GM12864 (cell line): ENCODE data around the gene UCMA.
"Not testable (repeated sequence)": the region's sequence is repeated elsewhere in the genome, so short reads cannot be mapped to it uniquely, and the experiment has no call there.

ENCODE experiments used
- DNase-seq: peaks from one replicate; pipeline ENCODE4 v3.0.0-alpha.2; 2011; ENCODE audit warnings: low read depth
- H3K4me3 ChIP-seq: 2 replicates; pipeline ENCODE4 v1.5.1; 2011; ENCODE audit warnings: mild to moderate bottlenecking, low read depth, low read length, control low read depth
- CTCF ChIP-seq: IDR thresholded peaks from 2 replicates; pipeline ENCODE4 v1.5.1; 2011; ENCODE audit warnings: low read depth, mild to moderate bottlenecking, moderate library complexity, low read length, control low read depth, inconsistent platforms; ENCODE audit errors: missing control alignments

UCMA gene

DNA sequence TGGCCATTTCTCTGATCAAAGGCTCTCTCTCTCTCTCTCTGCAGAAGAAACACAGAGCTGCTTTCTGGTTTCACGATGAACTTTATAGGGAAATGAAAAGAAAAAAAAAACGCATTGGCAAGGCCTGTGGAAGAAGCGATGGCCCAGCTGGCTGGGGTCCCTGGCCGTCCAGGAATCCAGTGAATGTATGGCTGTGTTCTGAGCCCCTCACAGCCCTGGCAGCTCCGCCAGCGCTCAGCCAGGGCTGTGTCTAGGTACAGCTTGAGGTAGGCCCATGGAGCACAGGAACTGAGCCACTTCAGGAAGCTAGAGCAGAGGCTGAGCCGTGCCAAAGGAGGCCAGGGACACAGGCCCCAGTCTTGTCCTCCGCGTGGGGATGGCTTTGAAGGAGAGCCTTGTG is 13.1 kb upstream of the UCMA start:
- TF ChIP-seq CTCF = no peak
- no peak for DNase-seq
- H3K4me3 ChIP-seq = no peak overlapping the region

DNA sequence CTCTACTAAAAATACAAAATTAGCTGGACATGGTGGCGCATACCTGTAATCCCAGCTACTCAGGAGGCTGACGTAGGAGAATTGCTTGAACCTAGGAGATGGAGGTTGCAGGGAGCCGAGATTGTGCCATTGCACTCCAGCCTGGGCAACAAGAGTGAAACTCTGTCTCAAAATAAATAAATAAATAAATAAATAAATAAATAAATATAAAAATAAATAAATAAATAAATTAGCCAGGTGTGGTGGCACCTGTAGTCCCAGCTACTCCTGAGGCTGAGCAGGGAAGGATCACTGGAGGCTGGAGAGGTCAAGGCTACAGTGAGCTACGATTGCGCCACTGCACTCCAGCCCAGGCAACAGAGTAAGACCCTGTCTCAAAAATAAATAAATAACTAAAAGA is 8.1 kb upstream of the UCMA start:
- not testable (repeated sequence) for H3K4me3 ChIP-seq, DNase-seq

DNA sequence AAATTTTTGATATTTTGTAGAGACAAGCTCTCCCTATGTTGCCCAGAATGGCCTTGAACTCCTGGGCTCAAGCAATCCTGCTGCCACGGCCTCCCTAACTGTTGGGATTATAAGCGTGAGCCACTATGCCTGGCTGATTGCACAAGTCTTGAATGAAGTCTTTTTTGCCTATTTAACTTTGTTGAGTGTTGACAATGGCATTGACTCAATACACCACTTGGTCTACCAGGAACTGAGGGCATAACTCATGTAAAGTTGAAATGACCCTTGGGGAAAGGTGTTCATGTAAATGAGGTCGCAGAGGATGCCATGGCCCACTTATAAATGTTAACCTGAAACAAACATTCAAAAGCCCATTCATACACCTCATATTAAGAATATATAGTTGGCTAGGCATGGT is 7.4 kb upstream of the UCMA start:
- DNase-seq = no peak
- no peak overlapping the region for H3K4me3 ChIP-seq
- TF ChIP-seq CTCF = no peak

DNA sequence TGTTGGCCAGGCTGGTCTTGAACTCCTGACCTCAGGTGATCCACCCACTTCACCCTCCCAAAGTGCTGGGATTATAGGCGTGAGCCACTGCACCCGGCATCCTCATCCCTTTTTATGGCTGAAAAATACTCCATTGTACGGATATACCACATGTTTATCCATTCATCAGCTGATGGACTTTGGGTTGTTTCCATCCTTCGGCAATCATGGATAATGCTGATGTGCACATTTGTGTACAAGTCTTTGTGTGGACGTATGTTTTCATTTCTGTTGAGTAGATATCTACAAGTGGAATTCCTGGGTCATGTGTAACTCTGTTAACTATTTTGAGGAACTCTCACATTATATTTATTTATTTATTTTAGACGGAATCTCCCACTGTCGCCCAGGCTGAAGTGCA is 5.7 kb upstream of the UCMA start:
- TF ChIP-seq CTCF = no peak
- no peak for DNase-seq
- no peak overlapping the region for H3K4me3 ChIP-seq

- no peak for TF ChIP-seq CTCF
- no peak for DNase-seq
- no peak overlapping the region for H3K4me3 ChIP-seq
Measured at GRCh38 chr10:13238271-13239077, 4.3 kb upstream of the UCMA start.

DNA sequence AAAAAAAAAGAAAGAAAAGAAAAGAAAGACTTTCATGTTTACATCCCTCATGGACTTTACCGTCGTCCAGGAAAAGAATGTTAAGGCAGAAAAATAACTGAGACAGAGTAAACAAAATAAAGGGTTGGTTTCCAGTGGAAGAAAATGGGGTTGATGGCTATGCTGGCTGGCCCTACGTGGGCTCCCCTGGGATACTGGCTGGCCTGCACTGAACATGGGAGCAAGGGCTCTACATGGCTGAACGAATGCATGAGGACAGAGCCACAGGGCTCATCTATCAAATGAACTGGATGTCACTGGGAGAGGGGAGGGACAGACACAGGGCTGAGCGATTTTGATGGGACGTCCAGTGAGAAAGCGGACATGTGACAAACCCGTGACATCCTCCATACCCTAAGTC is 2.5 kb upstream of the UCMA start:
- no peak overlapping the region for H3K4me3 ChIP-seq
- no peak for DNase-seq
- TF ChIP-seq CTCF = no peak

DNA sequence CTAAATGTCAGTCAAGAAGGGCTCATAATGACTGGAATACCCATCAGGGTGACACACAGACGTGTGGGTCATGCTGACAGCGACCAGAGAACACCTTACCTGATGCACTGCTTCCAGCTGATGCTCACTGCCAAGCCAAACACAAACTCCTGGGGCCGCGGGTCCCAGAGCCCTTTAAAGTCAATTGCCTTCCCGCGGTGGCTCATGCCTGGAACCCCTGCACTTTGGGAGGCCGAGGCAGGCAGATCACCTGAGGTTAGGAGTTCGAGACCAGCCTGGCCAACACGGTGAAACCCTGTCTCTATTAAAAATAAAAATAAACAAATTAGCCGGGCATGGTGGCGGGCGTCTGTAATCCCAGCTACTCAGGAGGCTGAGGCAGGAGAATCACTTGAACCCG is 562 bp upstream of the UCMA start:
- DNase-seq, H3K4me3 ChIP-seq: not testable (repeated sequence)

DNA sequence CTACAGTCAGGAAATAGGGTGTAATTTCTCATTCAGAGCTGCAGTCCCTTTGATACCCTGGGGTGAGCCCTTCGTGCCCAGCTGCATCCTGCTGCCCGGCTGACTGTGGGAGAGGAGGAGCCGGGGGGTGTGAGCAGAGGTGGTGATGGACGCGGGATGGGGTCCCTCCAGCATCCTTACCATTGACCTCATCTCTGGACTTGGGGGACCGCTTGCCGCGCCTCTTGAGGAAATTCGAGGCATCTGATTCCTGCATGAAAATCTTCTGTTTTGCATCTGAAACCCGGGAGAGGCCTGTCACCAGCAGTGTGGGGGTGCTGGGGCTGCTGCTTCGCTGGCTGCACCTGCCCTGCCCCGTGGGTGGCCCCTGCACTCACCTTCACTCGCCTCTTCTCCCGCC is 816 bp downstream of the UCMA start:
- no peak for TF ChIP-seq CTCF
- H3K4me3 ChIP-seq = no peak overlapping the region

More for the DNA sequence above, 816 bp downstream of the UCMA start:
- no peak for DNase-seq
